GM12865 (cell line): ENCODE measurements around the gene NLRP3.
A peak's percentile ranks its signal among the peaks of the same experiment; 100 is the strongest.
"Not testable (repeated sequence)": the region's sequence is repeated elsewhere in the genome, so short reads cannot be mapped to it uniquely, and the experiment has no call there.

ENCODE experiments used
- DNase-seq: peaks from one replicate; pipeline ENCODE4 v3.0.0; 2010; ENCODE audit warnings: low read depth
- H3K4me3 ChIP-seq: 2 replicates; pipeline ENCODE4 v1.5.1; 2011; ENCODE audit warnings: mild to moderate bottlenecking, low read depth, low read length, control low read depth
- TF ChIP-seq, protein P1 (sequence below): IDR thresholded peaks from 2 replicates; pipeline ENCODE4 v1.5.1; 2011; ENCODE audit warnings: low read length, control low read depth, low read depth, inconsistent platforms; ENCODE audit not compliant: insufficient read depth; ENCODE audit errors: missing control alignments

NLRP3 gene

DNA sequence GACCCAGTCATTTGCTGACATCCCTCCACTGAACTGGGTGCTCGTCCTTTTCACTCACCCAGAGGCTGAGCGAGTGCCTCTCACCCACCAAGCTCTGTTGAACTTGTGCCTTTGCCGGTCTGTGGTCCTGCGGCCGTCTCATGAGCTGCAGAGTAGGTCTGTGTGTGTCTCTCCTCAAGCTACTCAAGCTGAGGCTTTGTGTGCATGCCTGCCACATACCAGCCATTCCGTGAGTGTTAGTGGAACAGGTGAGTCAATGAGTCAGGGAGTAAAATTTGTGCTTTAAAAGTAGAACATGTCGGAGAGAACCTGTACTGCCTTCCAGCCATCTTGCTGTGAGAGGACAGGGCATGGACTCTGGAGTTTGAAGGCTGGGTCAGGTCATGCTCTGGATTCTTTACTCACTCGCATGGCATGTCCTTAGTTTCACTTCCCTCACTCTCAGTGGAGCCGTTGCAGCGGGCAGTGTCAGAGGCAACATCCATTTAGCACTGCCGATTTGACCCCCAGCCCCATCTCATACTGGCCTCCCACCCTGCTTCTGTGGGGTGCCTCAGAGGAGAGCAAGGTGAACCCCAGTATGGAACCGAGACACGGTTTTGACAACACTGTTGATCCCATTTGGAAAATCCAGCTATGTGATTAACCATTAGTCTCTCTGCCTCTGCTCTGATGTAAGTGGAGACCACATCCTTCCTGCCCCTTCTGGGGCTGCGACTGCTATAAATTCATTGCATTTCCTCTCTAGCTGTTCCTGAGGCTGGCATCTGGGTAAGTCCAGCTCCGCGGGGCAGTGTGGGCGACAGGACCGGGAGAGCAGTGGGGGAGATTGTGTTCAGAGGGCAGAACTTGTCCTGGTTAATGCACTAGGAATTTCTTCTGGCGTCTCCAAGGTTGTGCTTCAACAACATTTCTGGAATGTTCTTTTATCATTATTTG lies at the start of gene NLRP3:
NLRP3 (plus strand) TSS at position 751 of the 939 bp plus-strand sequence. CDS start 2,628 bp downstream, outside the sequence.
- DNase-seq: peak; percentile 13
- H3K4me3 ChIP-seq: no peak within 1 kb of the TSS
- TF ChIP-seq, protein P1, sequence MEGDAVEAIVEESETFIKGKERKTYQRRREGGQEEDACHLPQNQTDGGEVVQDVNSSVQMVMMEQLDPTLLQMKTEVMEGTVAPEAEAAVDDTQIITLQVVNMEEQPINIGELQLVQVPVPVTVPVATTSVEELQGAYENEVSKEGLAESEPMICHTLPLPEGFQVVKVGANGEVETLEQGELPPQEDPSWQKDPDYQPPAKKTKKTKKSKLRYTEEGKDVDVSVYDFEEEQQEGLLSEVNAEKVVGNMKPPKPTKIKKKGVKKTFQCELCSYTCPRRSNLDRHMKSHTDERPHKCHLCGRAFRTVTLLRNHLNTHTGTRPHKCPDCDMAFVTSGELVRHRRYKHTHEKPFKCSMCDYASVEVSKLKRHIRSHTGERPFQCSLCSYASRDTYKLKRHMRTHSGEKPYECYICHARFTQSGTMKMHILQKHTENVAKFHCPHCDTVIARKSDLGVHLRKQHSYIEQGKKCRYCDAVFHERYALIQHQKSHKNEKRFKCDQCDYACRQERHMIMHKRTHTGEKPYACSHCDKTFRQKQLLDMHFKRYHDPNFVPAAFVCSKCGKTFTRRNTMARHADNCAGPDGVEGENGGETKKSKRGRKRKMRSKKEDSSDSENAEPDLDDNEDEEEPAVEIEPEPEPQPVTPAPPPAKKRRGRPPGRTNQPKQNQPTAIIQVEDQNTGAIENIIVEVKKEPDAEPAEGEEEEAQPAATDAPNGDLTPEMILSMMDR: no peak

DNA sequence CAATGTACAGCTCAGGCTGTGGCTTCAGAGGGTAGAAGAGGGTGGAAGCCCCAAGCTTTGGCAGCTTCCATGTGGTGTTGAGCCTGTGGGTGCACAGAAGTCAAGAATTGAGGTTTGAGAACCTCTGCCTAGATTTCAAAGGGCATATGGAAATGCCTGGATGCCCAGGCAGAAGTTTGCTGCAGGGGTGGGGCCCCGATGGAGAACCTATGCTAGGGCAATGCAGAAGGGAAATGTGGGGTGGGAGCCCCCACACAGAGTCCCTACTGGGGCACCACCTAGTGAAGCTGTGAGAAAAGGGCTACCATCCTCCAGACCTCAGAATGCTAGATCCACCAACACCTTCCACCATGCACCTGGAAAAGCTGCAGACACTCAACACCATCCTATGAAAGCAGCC lies 49.6 kb upstream of the NLRP3 start:
- H3K4me3 ChIP-seq, DNase-seq: not testable (repeated sequence)

DNA sequence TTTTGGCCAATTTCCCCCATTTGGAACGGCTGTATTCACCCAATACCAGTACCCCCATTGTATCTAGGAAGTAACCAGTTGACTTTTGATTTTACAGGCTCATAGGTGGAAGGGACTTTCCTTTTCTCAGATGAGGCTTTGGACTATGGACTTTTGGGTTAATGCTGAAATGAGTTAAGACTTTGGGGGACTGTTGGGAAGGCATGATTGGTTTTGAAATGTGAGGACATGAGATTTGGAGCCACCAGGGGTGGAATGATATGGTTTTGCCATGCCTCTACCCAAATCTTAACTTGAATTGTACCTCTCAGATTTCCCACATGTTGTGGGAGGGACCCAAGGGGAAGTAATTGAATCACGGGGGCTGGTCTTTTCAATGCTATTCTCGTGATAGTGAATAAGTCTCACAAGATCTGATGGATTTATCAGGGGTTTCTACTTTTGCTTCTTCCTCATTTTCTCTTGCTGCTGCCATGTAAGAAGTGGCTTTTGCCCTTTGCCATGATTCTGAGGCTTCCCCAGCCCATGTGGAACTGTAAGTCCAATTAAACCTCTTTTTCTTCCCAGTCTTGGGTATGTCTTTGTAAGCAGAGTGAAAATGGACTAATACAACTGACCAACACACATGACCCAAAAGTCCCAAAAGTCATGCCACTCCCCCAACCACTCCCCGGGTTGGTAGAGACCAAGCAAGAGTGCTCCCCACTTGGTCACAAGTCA lies 48.9 kb upstream of the NLRP3 start:
- DNase-seq: no peak
- H3K4me3 ChIP-seq: no peak overlapping the region
- TF ChIP-seq, protein P1: no peak

DNA sequence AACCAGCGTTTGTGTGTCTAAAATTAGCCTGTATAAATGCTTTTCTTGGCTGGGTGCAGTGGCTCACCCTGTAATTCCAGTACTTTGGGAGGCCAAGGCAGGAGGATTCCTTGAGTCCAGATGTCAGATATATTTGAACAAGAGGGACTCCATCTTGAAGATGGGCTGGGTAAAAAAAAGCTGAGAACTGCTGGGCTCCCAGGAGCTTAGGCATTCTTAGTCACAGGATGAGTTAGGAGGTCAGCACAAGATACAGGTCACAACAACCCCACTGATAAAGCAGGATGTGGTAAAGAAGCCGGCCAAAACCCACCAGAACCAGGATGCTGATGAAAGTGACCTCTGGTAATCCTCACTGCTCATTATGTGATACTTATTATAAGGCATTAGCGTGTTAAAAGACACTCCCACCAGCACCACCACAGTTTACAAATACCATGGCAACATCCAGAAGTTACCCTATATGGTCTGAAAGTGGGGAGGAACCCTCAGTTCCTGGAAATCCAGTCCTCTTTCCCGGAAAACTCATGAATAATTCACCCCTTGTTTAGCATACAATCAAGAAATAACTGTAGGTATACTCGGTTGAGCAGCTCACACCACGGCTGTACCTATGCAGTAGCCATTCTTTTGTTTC lies 48.1 kb upstream of the NLRP3 start:
- TF ChIP-seq, protein P1: no peak
- peak; percentile 41 for DNase-seq

DNA sequence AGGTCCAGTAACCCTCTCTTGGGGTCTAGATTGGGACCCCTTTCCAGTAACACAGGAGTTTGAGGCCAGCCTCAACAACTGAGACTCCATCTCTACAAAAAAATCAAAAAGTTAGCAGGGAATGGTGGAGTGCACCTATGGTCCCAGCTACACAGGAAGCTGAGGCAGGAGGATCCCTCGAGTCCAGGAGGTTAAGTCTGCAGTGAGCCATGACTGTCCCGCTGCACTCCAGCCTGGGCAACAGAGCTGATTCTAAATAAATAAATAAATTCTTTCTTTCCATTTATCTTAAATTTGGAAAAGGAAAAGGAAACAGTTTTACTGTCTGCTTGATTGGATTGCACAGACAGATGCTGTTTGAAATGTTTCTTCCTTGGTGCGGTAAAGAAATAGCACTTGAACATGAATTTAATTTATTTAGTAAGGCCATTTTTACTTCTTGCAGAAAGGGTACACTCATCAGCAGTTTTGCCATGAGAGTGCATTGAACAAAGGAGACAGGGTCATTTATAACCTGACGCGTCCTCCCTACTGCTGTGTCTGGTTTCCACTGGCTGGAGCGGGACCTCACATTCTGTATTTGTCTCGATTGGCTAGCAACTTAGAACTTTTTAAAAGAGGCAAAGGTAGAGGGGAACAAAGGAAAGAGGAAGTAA lies 47.4 kb upstream of the NLRP3 start:
- no peak overlapping the region for H3K4me3 ChIP-seq
- TF ChIP-seq, protein P1: no peak
- DNase-seq: no peak

More for the DNA sequence above, 48.1 kb upstream of the NLRP3 start:
- no peak overlapping the region for H3K4me3 ChIP-seq

DNA sequence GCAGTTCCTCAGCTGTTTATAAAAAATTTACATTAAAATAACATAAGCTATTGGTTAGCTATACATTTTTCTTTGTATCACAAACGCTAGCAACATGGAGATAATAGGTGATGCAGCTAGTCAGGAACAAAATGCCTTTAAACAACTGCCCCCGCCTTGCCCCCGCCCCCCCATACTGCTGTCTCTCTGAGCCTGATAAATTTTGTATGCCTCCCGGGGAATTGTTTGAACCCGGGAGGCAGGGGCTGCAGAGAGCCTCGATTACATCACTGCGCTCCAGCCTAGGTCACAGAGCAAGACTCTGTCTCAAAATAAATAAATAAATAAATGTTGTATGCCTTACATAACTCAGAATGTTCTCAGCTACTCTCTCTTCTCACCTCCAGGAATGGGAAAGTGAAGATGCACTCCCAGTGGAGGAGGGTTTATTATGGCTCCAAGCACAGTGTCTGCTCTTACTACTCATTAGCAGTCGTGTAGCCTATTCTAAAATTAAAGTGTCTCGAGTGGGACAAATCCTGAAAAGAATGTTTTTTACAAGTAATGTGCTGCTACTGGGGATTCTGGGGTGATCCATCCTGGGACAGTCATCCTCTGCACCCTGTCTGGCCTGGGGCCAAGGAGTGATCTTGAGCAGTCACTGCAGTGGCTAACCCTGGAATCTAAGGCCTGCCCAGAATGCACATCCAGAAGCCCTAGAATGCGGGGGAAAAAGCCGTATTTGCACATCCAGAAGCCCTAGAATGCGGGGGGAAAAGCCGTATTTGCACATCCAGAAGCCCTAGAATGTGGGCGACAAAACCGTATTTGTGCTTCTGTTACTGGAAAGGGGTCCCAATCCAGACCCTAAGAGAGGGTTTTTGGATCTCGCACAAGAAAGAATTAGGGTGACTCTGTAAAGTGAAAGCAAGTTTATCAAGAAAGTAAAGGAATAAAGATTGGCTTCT lies 44.9 kb upstream of the NLRP3 start:
- H3K4me3 ChIP-seq: no peak overlapping the region
- no peak for DNase-seq
- TF ChIP-seq, protein P1: no peak
